Vagina (tissue), 2 donors: ENCODE measurements around the gene URAD.

ENCODE experiments used
- CTCF ChIP-seq, 3 experiments: fragments of 450-650 bp in 2 of 3; fragments of 200-600 bp in 1 of 3; sonication (generic) in 1 of 3; IDR thresholded peaks; one replicate each; pipeline ENCODE4 v1.5.1; 2017 to 2019; ENCODE audit warnings: antibody characterized with exemption in 3 of 3, mild to moderate bottlenecking in 2 of 3, moderate library complexity in 2 of 3
- POLR2A ChIP-seq, 2 donors: fragments of 450-650 bp; IDR thresholded peaks; one replicate each; pipeline ENCODE4 v1.6.1; 2017; ENCODE audit warnings: antibody characterized with exemption in 2 of 2, mild to moderate bottlenecking in 2 of 2, moderate library complexity in 2 of 2

GRCh38 chr13:28000567-28000966, 12.1 kb upstream of the URAD start:
- TF ChIP-seq CTCF (IDR thresholded peaks at IDR 0.05) (no peak), POLR2A (IDR thresholded peaks at IDR 0.05) (no peak)
